ENCODE measurements around the gene USP40.

Gene USP40

GRCh38 chr2:233436691-233437438 lies 129.7 kb downstream of the USP40 start:
- H3K18ac ChIP-seq (ENCODE audit: low read length) = no peak overlapping the region
- no peak overlapping the region for H2AFZ ChIP-seq (ENCODE audit: insufficient read depth, low read length, poor library complexity)
- no peak overlapping the region for H3K4me3 ChIP-seq (ENCODE audit: low read depth, low read length)
- no peak overlapping the region for H3K4me2 ChIP-seq (ENCODE audit: low read length)
- no CpG with 5 or more reads among the region's 17 CpGs for WGBS (ENCODE audit: extremely low coverage, insufficient coverage, insufficient read length)
- no peak overlapping the region for H3K27ac ChIP-seq (ENCODE audit: low read depth, low read length)
- no peaks in the 10 kb centered on the region for H3K27me3 ChIP-seq (ENCODE audit: insufficient read depth, low read length)
- H2AK5ac ChIP-seq (ENCODE audit: low read length) = no peak overlapping the region
- H4K91ac ChIP-seq (ENCODE audit: low read depth, low read length) = no peak overlapping the region
- H3K9ac ChIP-seq (ENCODE audit: low read length) = no peak overlapping the region
- peaks cover 16 to 32% of the 10 kb centered on the region in 2 experiments for H3K36me3 ChIP-seq (ENCODE audit: control insufficient read depth in 1 of 2, insufficient read depth in 2 of 2, low read length in 2 of 2)
- no peak overlapping the region for H2BK12ac ChIP-seq (ENCODE audit: low read length)
- H3K23ac ChIP-seq (ENCODE audit: low read length) = no peak overlapping the region
- no peak for DNase-seq
- H2BK5ac ChIP-seq (ENCODE audit: low read depth, low read length, poor library complexity) = no peak overlapping the region
- H4K12ac ChIP-seq (ENCODE audit: low read depth, low read length) = no peak overlapping the region
- no peak overlapping the region for H2BK120ac ChIP-seq (ENCODE audit: insufficient read depth, low read length, poor library complexity)
- H3K14ac ChIP-seq (ENCODE audit: low read length) = no peak overlapping the region
- H3K79me1 ChIP-seq (ENCODE audit: low read length) = no peaks in the 10 kb centered on the region
- H3K4ac ChIP-seq (ENCODE audit: low read depth, low read length) = no peak overlapping the region
- no peaks in the 10 kb centered on the region for H3K4me1 ChIP-seq (ENCODE audit: control insufficient read depth in 1 of 2, insufficient read depth in 2 of 2, low read length in 2 of 2)
- H4K8ac ChIP-seq (ENCODE audit: low read depth, low read length) = no peak overlapping the region
- peaks cover 4% of the 10 kb centered on the region for H3K9me3 ChIP-seq (ENCODE audit: insufficient read depth, low read depth, low read length)
- H3K79me2 ChIP-seq (ENCODE audit: control insufficient read depth, insufficient read depth, low read length, poor library complexity) = no peaks in the 10 kb centered on the region

- Histone ChIP-seq H3K79me1 (ENCODE audit: low read length) (no peaks in the 10 kb centered on the region), H3K4ac (ENCODE audit: low read depth, low read length) (no peak overlapping the region), H3K27me3 (ENCODE audit: insufficient read depth, low read length) (no peaks in the 10 kb centered on the region), H3K14ac (ENCODE audit: low read length) (no peak overlapping the region), H3K79me2 (ENCODE audit: control insufficient read depth, insufficient read depth, low read length, poor library complexity) (no peaks in the 10 kb centered on the region), H3K9me3 (ENCODE audit: insufficient read depth, low read depth, low read length) (peaks cover 4% of the 10 kb centered on the region), H4K91ac (ENCODE audit: low read depth, low read length) (no peak overlapping the region), H2BK12ac (ENCODE audit: low read length) (no peak overlapping the region), H4K8ac (ENCODE audit: low read depth, low read length) (no peak overlapping the region), H3K4me2 (ENCODE audit: low read length) (no peak overlapping the region), H2BK120ac (ENCODE audit: insufficient read depth, low read length, poor library complexity) (no peak overlapping the region), H3K4me3 (ENCODE audit: low read depth, low read length) (no peak overlapping the region), H2AK5ac (ENCODE audit: low read length) (no peak overlapping the region), H2BK5ac (ENCODE audit: low read depth, low read length, poor library complexity) (no peak overlapping the region), H3K4me1 (ENCODE audit: control insufficient read depth in 1 of 2, insufficient read depth in 2 of 2, low read length in 2 of 2) (no peaks in the 10 kb centered on the region), H3K9ac (ENCODE audit: low read length) (no peak overlapping the region), H3K27ac (ENCODE audit: low read depth, low read length) (no peak overlapping the region), H3K18ac (ENCODE audit: low read length) (no peak overlapping the region), H2AFZ (ENCODE audit: insufficient read depth, low read length, poor library complexity) (no peak overlapping the region), H4K12ac (ENCODE audit: low read depth, low read length) (no peak overlapping the region), H3K23ac (ENCODE audit: low read length) (no peak overlapping the region), H3K36me3 (ENCODE audit: control insufficient read depth in 1 of 2, insufficient read depth in 2 of 2, low read length in 2 of 2) (peaks cover 16 to 30% of the 10 kb centered on the region in 2 experiments)
- DNase-seq = no peak
- no CpG with 5 or more reads among the region's 15 CpGs for WGBS (ENCODE audit: extremely low coverage, insufficient coverage, insufficient read length)
Observed at GRCh38 chr2:233436191-233436581, 130.4 kb downstream of the USP40 start.

- no peak overlapping the region for H2BK12ac ChIP-seq (ENCODE audit: low read length)
Observed at GRCh38 chr2:233435436-233436190, 131.0 kb downstream of the USP40 start.

GRCh38 chr2:233434666-233435330 lies 131.8 kb downstream of the USP40 start:
- H3K9ac ChIP-seq (ENCODE audit: low read length) = no peak overlapping the region
- no peak overlapping the region for H4K12ac ChIP-seq (ENCODE audit: low read depth, low read length)
- no peak overlapping the region for H2AFZ ChIP-seq (ENCODE audit: insufficient read depth, low read length, poor library complexity)
- peaks cover 4% of the 10 kb centered on the region for H3K9me3 ChIP-seq (ENCODE audit: insufficient read depth, low read depth, low read length)
- no peaks in the 10 kb centered on the region for H3K27me3 ChIP-seq (ENCODE audit: insufficient read depth, low read length)
- H3K4me1 ChIP-seq (ENCODE audit: control insufficient read depth in 1 of 2, insufficient read depth in 2 of 2, low read length in 2 of 2) = no peaks in the 10 kb centered on the region
- no peaks in the 10 kb centered on the region for H3K79me2 ChIP-seq (ENCODE audit: control insufficient read depth, insufficient read depth, low read length, poor library complexity)
- H3K23ac ChIP-seq (ENCODE audit: low read length) = no peak overlapping the region
- no peak overlapping the region for H2AK5ac ChIP-seq (ENCODE audit: low read length)
- no peak overlapping the region for H4K91ac ChIP-seq (ENCODE audit: low read depth, low read length)
- no peak overlapping the region for H2BK12ac ChIP-seq (ENCODE audit: low read length)
- no peaks in the 10 kb centered on the region for H3K79me1 ChIP-seq (ENCODE audit: low read length)
- H3K4ac ChIP-seq (ENCODE audit: low read depth, low read length) = no peak overlapping the region
- no peak overlapping the region for H2BK5ac ChIP-seq (ENCODE audit: low read depth, low read length, poor library complexity)
- peaks cover 16 to 30% of the 10 kb centered on the region in 2 experiments for H3K36me3 ChIP-seq (ENCODE audit: control insufficient read depth in 1 of 2, insufficient read depth in 2 of 2, low read length in 2 of 2)
- no peak overlapping the region for H3K4me3 ChIP-seq (ENCODE audit: low read depth, low read length)
- H4K8ac ChIP-seq (ENCODE audit: low read depth, low read length) = no peak overlapping the region
- no peak overlapping the region for H3K27ac ChIP-seq (ENCODE audit: low read depth, low read length)
- no peak for DNase-seq
- H2BK120ac ChIP-seq (ENCODE audit: insufficient read depth, low read length, poor library complexity) = no peak overlapping the region
- WGBS (ENCODE audit: extremely low coverage, insufficient coverage, insufficient read length) = no CpG with 5 or more reads among the region's 18 CpGs
- no peak overlapping the region for H3K4me2 ChIP-seq (ENCODE audit: low read length)
- H3K18ac ChIP-seq (ENCODE audit: low read length) = no peak overlapping the region
- H3K14ac ChIP-seq (ENCODE audit: low read length) = no peak overlapping the region

More at GRCh38 chr2:233435436-233436190, 131.0 kb downstream of the USP40 start:
- Histone ChIP-seq H2BK120ac (ENCODE audit: insufficient read depth, low read length, poor library complexity) (no peak overlapping the region), H3K23ac (ENCODE audit: low read length) (no peak overlapping the region), H4K91ac (ENCODE audit: low read depth, low read length) (no peak overlapping the region), H4K8ac (ENCODE audit: low read depth, low read length) (no peak overlapping the region), H3K36me3 (ENCODE audit: control insufficient read depth in 1 of 2, insufficient read depth in 2 of 2, low read length in 2 of 2) (peaks cover 16 to 30% of the 10 kb centered on the region in 2 experiments), H4K12ac (ENCODE audit: low read depth, low read length) (no peak overlapping the region), H3K27ac (ENCODE audit: low read depth, low read length) (no peak overlapping the region), H3K9ac (ENCODE audit: low read length) (no peak overlapping the region), H3K4me1 (ENCODE audit: control insufficient read depth in 1 of 2, insufficient read depth in 2 of 2, low read length in 2 of 2) (no peaks in the 10 kb centered on the region), H3K18ac (ENCODE audit: low read length) (no peak overlapping the region), H3K4me2 (ENCODE audit: low read length) (no peak overlapping the region), H3K9me3 (ENCODE audit: insufficient read depth, low read depth, low read length) (peaks cover 4% of the 10 kb centered on the region), H2AK5ac (ENCODE audit: low read length) (no peak overlapping the region), H2AFZ (ENCODE audit: insufficient read depth, low read length, poor library complexity) (no peak overlapping the region), H3K4me3 (ENCODE audit: low read depth, low read length) (no peak overlapping the region), H3K79me2 (ENCODE audit: control insufficient read depth, insufficient read depth, low read length, poor library complexity) (no peaks in the 10 kb centered on the region), H3K14ac (ENCODE audit: low read length) (no peak overlapping the region), H3K27me3 (ENCODE audit: insufficient read depth, low read length) (no peaks in the 10 kb centered on the region), H3K4ac (ENCODE audit: low read depth, low read length) (no peak overlapping the region), H2BK5ac (ENCODE audit: low read depth, low read length, poor library complexity) (no peak overlapping the region), H3K79me1 (ENCODE audit: low read length) (no peaks in the 10 kb centered on the region)
- no peak for DNase-seq
- WGBS (ENCODE audit: extremely low coverage, insufficient coverage, insufficient read length) = no CpG with 5 or more reads among the region's 18 CpGs
